BE2C (cell line): Measurements from ENCODE around the gene CFLAR. TPM values are rescaled to one million over a fixed set of nuclear protein-coding genes. Genes with fewer than 3 reads are reported as not detected.

Experiments used
- DNase-seq: peaks from one replicate; pipeline ENCODE4 v3.0.0-alpha.2; 2020
- H3K27me3 ChIP-seq: fragments of 250-450 bp; sonication (Bioruptor Pico); 2 replicates; pipeline ENCODE4 v1.5.1; 2020; ENCODE audit warnings: mild to moderate bottlenecking
- H3K36me3 ChIP-seq: fragments of 250-450 bp; sonication (Bioruptor Pico); 2 replicates; pipeline ENCODE4 v1.5.1; 2020; ENCODE audit warnings: mild to moderate bottlenecking
- H3K4me1 ChIP-seq: fragments of 250-450 bp; sonication (Bioruptor Pico); 2 replicates; pipeline ENCODE4 v1.5.1; 2020
- H3K4me3 ChIP-seq: 2 replicates; pipeline ENCODE4 v1.5.1; 2011; ENCODE audit warnings: low read depth, low read length
- H3K9me3 ChIP-seq: fragments of 250-450 bp; sonication (Bioruptor Pico); 2 replicates; pipeline ENCODE4 v1.5.1; 2020
- polyA plus RNA-seq: library from polyadenylated mRNA; unstranded; fragments of >200 nt; gene quantifications from one replicate; pipeline ENCODE4 v1.2.1, GENCODE V29; 2012; ENCODE audit warnings: low read depth, missing spikeins; ENCODE audit not compliant: insufficient read length, insufficient read depth
- TF ChIP-seq, protein P1 (sequence below): IDR thresholded peaks from 2 replicates; pipeline ENCODE4 v1.5.1; 2012; ENCODE audit warnings: mild to moderate bottlenecking, low read depth, low read length

Gene CFLAR
- 11.6 TPM for polyA plus RNA-seq

DNA sequence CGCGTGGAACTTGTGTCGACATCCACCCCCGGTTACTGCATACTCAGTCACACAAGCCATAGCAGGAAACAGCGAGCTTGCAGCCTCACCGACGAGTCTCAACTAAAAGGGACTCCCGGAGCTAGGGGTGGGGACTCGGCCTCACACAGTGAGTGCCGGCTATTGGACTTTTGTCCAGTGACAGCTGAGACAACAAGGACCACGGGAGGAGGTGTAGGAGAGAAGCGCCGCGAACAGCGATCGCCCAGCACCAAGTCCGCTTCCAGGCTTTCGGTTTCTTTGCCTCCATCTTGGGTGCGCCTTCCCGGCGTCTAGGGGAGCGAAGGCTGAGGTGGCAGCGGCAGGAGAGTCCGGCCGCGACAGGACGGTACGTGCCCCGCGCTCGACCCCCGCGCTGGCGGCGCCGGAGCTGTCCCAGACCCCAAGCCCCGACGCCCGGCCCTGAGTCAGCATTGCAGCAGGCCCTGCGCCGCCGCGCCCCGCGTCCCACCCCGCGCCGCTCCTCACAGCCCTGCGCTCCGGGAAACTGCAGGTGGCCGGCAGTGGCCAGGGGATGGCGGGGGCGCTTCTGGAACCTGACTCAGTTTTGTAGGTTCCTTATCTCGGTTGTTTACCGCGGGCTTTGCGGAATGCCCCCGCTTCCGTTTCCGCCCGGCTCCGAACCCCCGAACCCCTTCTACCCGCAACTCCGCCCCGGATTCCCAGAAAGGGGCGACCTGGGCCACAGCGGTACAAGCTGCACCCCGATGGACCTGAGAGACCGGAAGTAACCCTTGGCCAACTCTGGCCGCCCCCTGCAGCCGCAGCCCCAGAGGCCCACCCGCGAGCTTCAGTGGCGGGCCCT lies at the start of gene CFLAR:
Gene CFLAR, plus strand, starts transcription at position 50 of the 844 bp plus-strand sequence. CDS start 13,702 bp downstream, outside the sequence.
- peaks cover 4% of the 10 kb centered on the region for H3K4me1 ChIP-seq
- DNase-seq, result peak; percentile 67

DNA sequence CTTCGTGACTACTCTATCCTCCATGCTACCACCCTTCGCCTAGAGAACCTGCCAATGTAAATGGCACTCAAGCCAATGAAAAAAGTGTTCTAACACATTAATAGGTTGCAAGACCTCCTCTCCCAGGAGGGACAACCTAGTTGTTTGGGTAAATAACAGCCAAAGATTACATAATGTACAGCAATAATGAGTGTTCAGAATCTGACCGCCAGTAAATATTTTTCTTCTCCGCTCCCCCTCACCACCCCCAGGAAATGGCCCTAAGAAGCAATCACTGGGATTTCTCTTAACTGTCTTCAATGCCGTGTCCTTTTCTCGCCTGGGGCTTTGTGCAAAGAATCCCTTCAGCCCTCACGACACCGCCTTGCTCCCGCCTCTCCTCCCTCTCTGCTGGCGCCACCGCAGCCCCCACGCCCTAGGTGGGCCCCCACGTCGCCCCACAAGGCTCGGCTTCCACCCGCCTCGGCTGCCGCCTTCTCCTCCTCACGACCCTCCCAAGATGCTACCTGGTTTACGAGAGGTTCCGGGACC lies 45.0 kb upstream of the CFLAR start:
- no peak for DNase-seq
- Histone ChIP-seq H3K36me3 (no peaks in the 10 kb centered on the region), H3K27me3 (no peaks in the 10 kb centered on the region), H3K9me3 (no peaks in the 10 kb centered on the region), H3K4me1 (no peaks in the 10 kb centered on the region), H3K4me3 (peak overlapping the region; percentile 88)
- TF ChIP-seq, protein P1, sequence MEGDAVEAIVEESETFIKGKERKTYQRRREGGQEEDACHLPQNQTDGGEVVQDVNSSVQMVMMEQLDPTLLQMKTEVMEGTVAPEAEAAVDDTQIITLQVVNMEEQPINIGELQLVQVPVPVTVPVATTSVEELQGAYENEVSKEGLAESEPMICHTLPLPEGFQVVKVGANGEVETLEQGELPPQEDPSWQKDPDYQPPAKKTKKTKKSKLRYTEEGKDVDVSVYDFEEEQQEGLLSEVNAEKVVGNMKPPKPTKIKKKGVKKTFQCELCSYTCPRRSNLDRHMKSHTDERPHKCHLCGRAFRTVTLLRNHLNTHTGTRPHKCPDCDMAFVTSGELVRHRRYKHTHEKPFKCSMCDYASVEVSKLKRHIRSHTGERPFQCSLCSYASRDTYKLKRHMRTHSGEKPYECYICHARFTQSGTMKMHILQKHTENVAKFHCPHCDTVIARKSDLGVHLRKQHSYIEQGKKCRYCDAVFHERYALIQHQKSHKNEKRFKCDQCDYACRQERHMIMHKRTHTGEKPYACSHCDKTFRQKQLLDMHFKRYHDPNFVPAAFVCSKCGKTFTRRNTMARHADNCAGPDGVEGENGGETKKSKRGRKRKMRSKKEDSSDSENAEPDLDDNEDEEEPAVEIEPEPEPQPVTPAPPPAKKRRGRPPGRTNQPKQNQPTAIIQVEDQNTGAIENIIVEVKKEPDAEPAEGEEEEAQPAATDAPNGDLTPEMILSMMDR, result no peak

More for the DNA sequence above, at the start of gene CFLAR:
- TF ChIP-seq, protein P1, result no peak
- peak within 1 kb of the TSS; percentile 89 for H3K4me3 ChIP-seq
- H3K9me3 ChIP-seq, result no peaks in the 10 kb centered on the region
- H3K27me3 ChIP-seq, result no peaks in the 10 kb centered on the region
- H3K36me3 ChIP-seq, result no peaks in the 10 kb centered on the region

DNA sequence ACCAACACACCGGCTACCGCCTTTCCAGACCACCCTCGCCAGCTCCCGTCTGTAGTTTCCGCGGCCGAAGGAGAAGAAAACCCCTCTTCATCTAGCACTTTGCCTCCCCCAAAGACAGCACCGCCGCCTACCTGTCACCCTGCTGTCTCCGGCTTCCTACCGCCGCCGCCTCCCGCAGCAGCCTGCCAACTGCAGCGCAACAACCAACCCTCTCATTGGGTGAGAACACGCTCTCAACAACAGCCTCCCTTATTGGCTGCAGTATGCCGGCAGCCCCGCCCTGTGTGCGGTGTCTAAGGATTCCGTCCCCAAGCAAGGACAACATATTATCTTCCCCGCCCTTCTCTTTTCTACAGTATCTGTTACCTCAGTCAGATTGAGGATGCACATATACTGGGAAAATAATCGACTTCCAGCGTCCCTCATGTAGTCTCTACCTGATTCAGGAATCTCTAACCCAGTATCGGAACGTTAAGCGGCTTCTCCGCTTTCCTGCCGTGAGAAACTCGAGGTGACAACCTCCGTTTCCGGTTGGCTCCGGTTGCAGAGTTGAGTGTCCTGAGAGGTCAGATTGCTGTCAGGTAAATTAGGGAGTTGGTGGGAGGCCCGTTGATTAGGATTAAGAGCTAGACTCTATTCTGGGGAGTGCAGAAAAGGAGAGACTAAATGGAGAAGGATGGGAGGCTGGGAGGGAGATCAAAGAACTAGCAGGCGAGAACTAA lies 44.3 kb upstream of the CFLAR start, which contains the start of the genes HYCC2 and NDUFB3:
Gene HYCC2, minus strand, starts transcription at position 193 of the 722 bp plus-strand sequence. CDS start 47,662 bp downstream, outside the sequence.
Gene NDUFB3, plus strand, starts transcription at position 523 of the 722 bp plus-strand sequence. CDS start 6,882 bp downstream, outside the sequence.
- Histone ChIP-seq H3K4me1 (no peaks in the 10 kb centered on the region), H3K36me3 (no peaks in the 10 kb centered on the region), H3K27me3 (no peaks in the 10 kb centered on the region), H3K4me3 (peak within 1 kb of the TSS; percentile 88), H3K9me3 (no peaks in the 10 kb centered on the region)
- DNase-seq, result peak; percentile 93
- TF ChIP-seq, protein P1, result peak; percentile 38

DNA sequence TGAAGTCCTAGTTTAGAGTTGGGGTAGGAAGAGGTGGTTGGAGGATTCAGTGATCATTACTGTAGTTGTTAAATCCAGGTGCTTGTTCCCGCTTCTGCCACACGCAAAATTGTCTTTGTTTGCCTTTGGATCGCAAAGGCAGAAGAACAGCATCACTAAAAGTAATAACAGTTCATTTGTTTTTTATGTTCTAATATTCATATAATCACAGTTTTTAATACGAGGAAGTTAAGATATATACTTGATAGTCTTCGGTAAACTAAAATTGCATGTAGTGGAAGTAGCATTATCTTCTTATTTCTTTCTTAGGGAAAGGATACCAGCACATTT lies 43.8 kb upstream of the CFLAR start:
- DNase-seq, result no peak
- no peaks in the 10 kb centered on the region for H3K9me3 ChIP-seq

DNA sequence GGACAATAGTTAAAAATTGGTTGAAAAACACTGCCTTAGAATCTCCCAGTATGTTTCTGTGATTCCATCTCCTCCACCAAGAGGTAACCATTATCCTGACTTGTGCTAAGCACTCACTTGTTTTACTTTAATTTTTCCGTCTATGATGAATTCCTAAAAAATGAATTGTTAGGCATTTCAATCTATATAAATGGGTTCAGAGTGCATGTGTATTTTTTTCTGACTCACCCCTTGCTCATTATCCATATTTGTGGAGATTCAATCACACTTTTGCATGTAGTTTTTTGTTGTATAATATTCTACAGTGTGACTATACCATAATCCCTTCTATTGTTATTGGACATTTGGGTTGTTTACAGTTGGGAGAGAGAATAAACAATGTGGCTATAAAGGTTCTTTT lies 42.9 kb upstream of the CFLAR start:
- no peaks in the 10 kb centered on the region for H3K9me3 ChIP-seq
- H3K36me3 ChIP-seq, result no peaks in the 10 kb centered on the region
- TF ChIP-seq, protein P1, result no peak
- peak overlapping the region; percentile 88 for H3K4me3 ChIP-seq
- DNase-seq, result no peak
- H3K4me1 ChIP-seq, result no peaks in the 10 kb centered on the region
- no peaks in the 10 kb centered on the region for H3K27me3 ChIP-seq

More for the DNA sequence above, 43.8 kb upstream of the CFLAR start:
- Histone ChIP-seq H3K36me3 (no peaks in the 10 kb centered on the region), H3K4me3 (peak overlapping the region; percentile 88), H3K27me3 (no peaks in the 10 kb centered on the region), H3K4me1 (no peaks in the 10 kb centered on the region)
- TF ChIP-seq, protein P1, result no peak
